Thyroid gland (tissue), 4 donors: ENCODE data around the gene AMBP.

Source experiments
- CTCF ChIP-seq, 6 experiments: fragments of 200-600 bp in 3 of 6; fragments of 450-650 bp in 3 of 6; sonication (generic) in 3 of 6; IDR thresholded peaks; one replicate each; pipeline ENCODE4 v1.5.1; 2016 to 2019; ENCODE audit warnings: antibody characterized with exemption in 6 of 6, mild to moderate bottlenecking in 2 of 6, inconsistent platforms in 1 of 6, moderate library complexity in 1 of 6
- POLR2A ChIP-seq, 2 donors: fragments of 450-650 bp; IDR thresholded peaks; one replicate each; pipeline ENCODE4 v1.6.1; 2017; ENCODE audit warnings: antibody characterized with exemption in 2 of 2, mild to moderate bottlenecking in 2 of 2, moderate library complexity in 1 of 2

DNA sequence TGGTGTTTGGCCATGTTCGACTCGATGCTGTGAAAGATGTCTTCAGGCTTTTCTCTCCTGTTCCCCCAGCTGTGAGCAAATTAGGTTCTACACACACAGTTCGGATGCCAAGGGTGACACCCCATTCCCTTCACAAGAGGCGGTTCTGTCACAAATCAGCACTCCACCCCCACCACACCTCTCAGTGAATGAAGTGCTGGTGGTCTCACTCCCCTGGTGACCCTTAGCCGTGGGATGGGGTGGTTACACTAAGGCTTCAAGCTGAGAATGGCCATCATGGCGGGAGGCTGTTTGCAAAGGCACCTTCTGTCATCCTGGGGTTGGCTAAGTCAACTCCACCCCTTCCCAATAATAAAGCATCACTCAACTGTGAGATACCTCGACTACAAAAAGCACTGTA, 26.4 kb downstream of the AMBP start:
- TF ChIP-seq POLR2A (IDR thresholded peaks at IDR 0.05) = no peak
- TF ChIP-seq CTCF (IDR thresholded peaks at IDR 0.05) = no peak
